HG03469 (cell line): ENCODE results near the gene BRMS1L.
"Not testable (repeated sequence)": the region's sequence is repeated elsewhere in the genome, so short reads cannot be mapped to it uniquely, and the experiment has no call there.

Source experiments
- ATAC-seq: cut with Tn5 transposase; IDR thresholded peaks from one replicate; pipeline ENCODE4 v1.9.1; 2021; ENCODE audit warnings: mild to moderate bottlenecking, moderate library complexity, moderate number of reproducible peaks; ENCODE audit not compliant: unreplicated experiment

The BRMS1L gene

GRCh38 chr14:35826218-35826951, at the start of gene BRMS1L:
Gene BRMS1L (plus strand): TSS chr14:35826338. CDS start chr14:35826517, 179 bp downstream.
- peak; percentile 97 for ATAC-seq

- ATAC-seq = no peak
Measured at GRCh38 chr14:35776823-35777222, 49.3 kb upstream of the BRMS1L start.

GRCh38 chr14:35777550-35777949, 48.6 kb upstream of the BRMS1L start:
- not testable (repeated sequence) for ATAC-seq

GRCh38 chr14:35779368-35779767, 46.8 kb upstream of the BRMS1L start:
- no peak for ATAC-seq

- no peak for ATAC-seq
Measured at GRCh38 chr14:35783699-35784098, 42.4 kb upstream of the BRMS1L start.

GRCh38 chr14:35786856-35787255, 39.3 kb upstream of the BRMS1L start:
- ATAC-seq = no peak

GRCh38 chr14:35789651-35790050, 36.5 kb upstream of the BRMS1L start:
- no peak for ATAC-seq

GRCh38 chr14:35797796-35798195, 28.3 kb upstream of the BRMS1L start:
- no peak for ATAC-seq

GRCh38 chr14:35806006-35806907, 19.9 kb upstream of the BRMS1L start:
- ATAC-seq = no peak

GRCh38 chr14:35807131-35807961, 18.8 kb upstream of the BRMS1L start:
- no peak for ATAC-seq

- no peak for ATAC-seq
Measured at GRCh38 chr14:35808076-35808637, 18.0 kb upstream of the BRMS1L start.

- peak; percentile 94 for ATAC-seq
Measured at GRCh38 chr14:35808638-35809563, 17.2 kb upstream of the BRMS1L start, which contains the start of gene RALGAPA1. Gene RALGAPA1 (minus strand): TSS chr14:35809295. CDS start chr14:35808835, 460 bp downstream.

- ATAC-seq = no peak
Measured at GRCh38 chr14:35809597-35809996, 16.5 kb upstream of the BRMS1L start.

- ATAC-seq = no peak
Measured at GRCh38 chr14:35810963-35811362, 15.2 kb upstream of the BRMS1L start.

- ATAC-seq = no peak
Measured at GRCh38 chr14:35814371-35815005, 11.7 kb upstream of the BRMS1L start.

GRCh38 chr14:35818346-35819115, 7.6 kb upstream of the BRMS1L start:
- no peak for ATAC-seq

GRCh38 chr14:35819591-35820540, 6.3 kb upstream of the BRMS1L start:
- no peak for ATAC-seq
